Stimulated activated memory B cell treated with anti-CD40 and anti-IgM and Interleukin-4, amounts not matched to agents 10 μg/mL and 1 μg/mL and 100 μg/mL, for 72 hours (primary cell): ENCODE data around the gene NPM1.
"Not testable (repeated sequence)": the region's sequence is repeated elsewhere in the genome, so short reads cannot be mapped to it uniquely, and the experiment has no call there.

Experiments
- ATAC-seq: fragments of 150-1000 bp; cut with Tn5 transposase; 2 replicates; pipeline ENCODE4 v1.10.0; 2021
- H3K27ac Mint-ChIP-seq: one replicate; pipeline ENCODE4 v1.8.0; 2022; ENCODE audit warnings: mild to moderate bottlenecking, mixed read lengths
- H3K27me3 Mint-ChIP-seq: one replicate; pipeline ENCODE4 v1.8.0; 2022; ENCODE audit warnings: mixed read lengths
- H3K36me3 Mint-ChIP-seq: one replicate; pipeline ENCODE4 v1.8.0; 2022; ENCODE audit warnings: mixed read lengths
- H3K4me1 Mint-ChIP-seq: one replicate; pipeline ENCODE4 v1.8.0; 2022; ENCODE audit warnings: mixed read lengths
- H3K4me3 Mint-ChIP-seq: one replicate; pipeline ENCODE4 v1.8.0; 2022; ENCODE audit warnings: mild to moderate bottlenecking, moderate library complexity, mixed read lengths
- H3K9me3 Mint-ChIP-seq: one replicate; pipeline ENCODE4 v1.8.0; 2022; ENCODE audit warnings: mixed read lengths

Gene NPM1

GRCh38 chr5:171396583-171396982 is 8.9 kb downstream of the NPM1 start:
- H3K4me3 Mint-ChIP-seq, ATAC-seq, H3K9me3 Mint-ChIP-seq, H3K27ac Mint-ChIP-seq, H3K27me3 Mint-ChIP-seq: not testable (repeated sequence)
- Mint-ChIP-seq H3K4me1 (peaks cover 61% of the 10 kb centered on the region), H3K36me3 (peaks cover 65% of the 10 kb centered on the region)

GRCh38 chr5:171397190-171397589 is 9.5 kb downstream of the NPM1 start:
- no peak overlapping the region for H3K4me3 Mint-ChIP-seq
- no peaks in the 10 kb centered on the region for H3K9me3 Mint-ChIP-seq
- peaks cover 57% of the 10 kb centered on the region for H3K4me1 Mint-ChIP-seq
- no peak for ATAC-seq
- H3K27me3 Mint-ChIP-seq, result no peaks in the 10 kb centered on the region
- no peak overlapping the region for H3K27ac Mint-ChIP-seq
- H3K36me3 Mint-ChIP-seq, result peaks cover 64% of the 10 kb centered on the region

- Mint-ChIP-seq H3K4me1 (peaks cover 53% of the 10 kb centered on the region), H3K4me3 (no peak overlapping the region)
Measured at GRCh38 chr5:171397599-171397998, 9.9 kb downstream of the NPM1 start.

GRCh38 chr5:171398660-171399059 is 11.0 kb downstream of the NPM1 start:
- H3K4me3 Mint-ChIP-seq, ATAC-seq, H3K9me3 Mint-ChIP-seq, H3K27me3 Mint-ChIP-seq, H3K27ac Mint-ChIP-seq: not testable (repeated sequence)
- H3K36me3 Mint-ChIP-seq, result peaks cover 55% of the 10 kb centered on the region
- peaks cover 43% of the 10 kb centered on the region for H3K4me1 Mint-ChIP-seq

More at GRCh38 chr5:171397599-171397998, 9.9 kb downstream of the NPM1 start:
- H3K27me3 Mint-ChIP-seq, result no peaks in the 10 kb centered on the region
- peaks cover 62% of the 10 kb centered on the region for H3K36me3 Mint-ChIP-seq
- H3K27ac Mint-ChIP-seq, result no peak overlapping the region
- no peak for ATAC-seq
- H3K9me3 Mint-ChIP-seq, result no peaks in the 10 kb centered on the region

GRCh38 chr5:171400169-171400568 is 12.5 kb downstream of the NPM1 start:
- Mint-ChIP-seq H3K27ac (no peak overlapping the region), H3K4me1 (peaks cover 41% of the 10 kb centered on the region), H3K36me3 (peaks cover 54% of the 10 kb centered on the region), H3K9me3 (no peaks in the 10 kb centered on the region), H3K27me3 (no peaks in the 10 kb centered on the region), H3K4me3 (no peak overlapping the region)
- no peak for ATAC-seq

- H3K36me3 Mint-ChIP-seq, result peaks cover 60% of the 10 kb centered on the region
- H3K9me3 Mint-ChIP-seq, result no peaks in the 10 kb centered on the region
- peaks cover 42% of the 10 kb centered on the region for H3K4me1 Mint-ChIP-seq
- no peak overlapping the region for H3K27ac Mint-ChIP-seq
- no peaks in the 10 kb centered on the region for H3K27me3 Mint-ChIP-seq
- no peak overlapping the region for H3K4me3 Mint-ChIP-seq
- no peak for ATAC-seq
Measured at GRCh38 chr5:171401167-171401947, 13.7 kb downstream of the NPM1 start.

- H3K27me3 Mint-ChIP-seq, H3K9me3 Mint-ChIP-seq: not testable (repeated sequence)
- H3K4me1 Mint-ChIP-seq, result peaks cover 31% of the 10 kb centered on the region
Measured at GRCh38 chr5:171402751-171403150, 15.1 kb downstream of the NPM1 start.

GRCh38 chr5:171405615-171406014 is 18.0 kb downstream of the NPM1 start:
- ATAC-seq, result no peak
- H3K27me3 Mint-ChIP-seq, result no peaks in the 10 kb centered on the region
- H3K4me3 Mint-ChIP-seq, result no peak overlapping the region
- H3K4me1 Mint-ChIP-seq, result peaks cover 16% of the 10 kb centered on the region
- H3K36me3 Mint-ChIP-seq, result peaks cover 60% of the 10 kb centered on the region
- H3K9me3 Mint-ChIP-seq, result no peaks in the 10 kb centered on the region
- H3K27ac Mint-ChIP-seq, result no peak overlapping the region

More at GRCh38 chr5:171402751-171403150, 15.1 kb downstream of the NPM1 start:
- ATAC-seq, H3K4me3 Mint-ChIP-seq, H3K27ac Mint-ChIP-seq: not testable (repeated sequence)
- peaks cover 62% of the 10 kb centered on the region for H3K36me3 Mint-ChIP-seq

- H3K4me3 Mint-ChIP-seq, result no peak overlapping the region
- no peaks in the 10 kb centered on the region for H3K27me3 Mint-ChIP-seq
- H3K9me3 Mint-ChIP-seq, result no peaks in the 10 kb centered on the region
- no peak overlapping the region for H3K27ac Mint-ChIP-seq
- ATAC-seq, result no peak
- H3K4me1 Mint-ChIP-seq, result peaks cover 16% of the 10 kb centered on the region
- H3K36me3 Mint-ChIP-seq, result peaks cover 63% of the 10 kb centered on the region
Measured at GRCh38 chr5:171407234-171407633, 19.6 kb downstream of the NPM1 start.

- Mint-ChIP-seq H3K4me1 (peaks cover 16% of the 10 kb centered on the region), H3K9me3 (no peaks in the 10 kb centered on the region), H3K36me3 (peaks cover 68% of the 10 kb centered on the region), H3K4me3 (no peak overlapping the region), H3K27me3 (no peaks in the 10 kb centered on the region), H3K27ac (no peak overlapping the region)
- no peak for ATAC-seq
Measured at GRCh38 chr5:171409164-171410136, 21.8 kb downstream of the NPM1 start.

GRCh38 chr5:171410181-171410580 is 22.5 kb downstream of the NPM1 start:
- H3K4me3 Mint-ChIP-seq, result no peak overlapping the region
- no peaks in the 10 kb centered on the region for H3K27me3 Mint-ChIP-seq
- H3K27ac Mint-ChIP-seq, result no peak overlapping the region
- no peak for ATAC-seq
- no peaks in the 10 kb centered on the region for H3K9me3 Mint-ChIP-seq
- H3K4me1 Mint-ChIP-seq, result peaks cover 16% of the 10 kb centered on the region
- peaks cover 66% of the 10 kb centered on the region for H3K36me3 Mint-ChIP-seq

- peaks cover 46% of the 10 kb centered on the region for H3K36me3 Mint-ChIP-seq
- H3K9me3 Mint-ChIP-seq, result no peaks in the 10 kb centered on the region
- no peak overlapping the region for H3K4me3 Mint-ChIP-seq
- no peak for ATAC-seq
- H3K27ac Mint-ChIP-seq, result no peak overlapping the region
- H3K4me1 Mint-ChIP-seq, result peaks cover 9% of the 10 kb centered on the region
- H3K27me3 Mint-ChIP-seq, result no peaks in the 10 kb centered on the region
Measured at GRCh38 chr5:171412186-171412585, 24.5 kb downstream of the NPM1 start.

- H3K27ac Mint-ChIP-seq, result no peak overlapping the region
- H3K9me3 Mint-ChIP-seq, result no peaks in the 10 kb centered on the region
- H3K4me1 Mint-ChIP-seq, result peaks cover 2% of the 10 kb centered on the region
- no peaks in the 10 kb centered on the region for H3K27me3 Mint-ChIP-seq
- H3K36me3 Mint-ChIP-seq, result peaks cover 34% of the 10 kb centered on the region
- no peak overlapping the region for H3K4me3 Mint-ChIP-seq
- ATAC-seq, result no peak
Measured at GRCh38 chr5:171413153-171413910, 25.7 kb downstream of the NPM1 start.

GRCh38 chr5:171413993-171414392 is 26.3 kb downstream of the NPM1 start:
- H3K4me1 Mint-ChIP-seq, H3K27ac Mint-ChIP-seq, H3K9me3 Mint-ChIP-seq, ATAC-seq, H3K4me3 Mint-ChIP-seq, H3K27me3 Mint-ChIP-seq: not testable (repeated sequence)
- peaks cover 28% of the 10 kb centered on the region for H3K36me3 Mint-ChIP-seq
